AG09319 (cell line): ENCODE data around the gene LRP1-AS.
A peak's percentile ranks its signal among the peaks of the same experiment; 100 is the strongest.

Experiments
- DNase-seq: peaks from one replicate; pipeline ENCODE4 v3.0.0-alpha.2; 2010; ENCODE audit warnings: low read depth; ENCODE audit errors: extremely low read depth
- TF ChIP-seq, protein P1 (sequence below): IDR thresholded peaks from 2 replicates; pipeline ENCODE4 v1.5.1; 2011; ENCODE audit warnings: low read depth, mild to moderate bottlenecking, inconsistent platforms, low read length, moderate library complexity

The LRP1-AS gene

DNA sequence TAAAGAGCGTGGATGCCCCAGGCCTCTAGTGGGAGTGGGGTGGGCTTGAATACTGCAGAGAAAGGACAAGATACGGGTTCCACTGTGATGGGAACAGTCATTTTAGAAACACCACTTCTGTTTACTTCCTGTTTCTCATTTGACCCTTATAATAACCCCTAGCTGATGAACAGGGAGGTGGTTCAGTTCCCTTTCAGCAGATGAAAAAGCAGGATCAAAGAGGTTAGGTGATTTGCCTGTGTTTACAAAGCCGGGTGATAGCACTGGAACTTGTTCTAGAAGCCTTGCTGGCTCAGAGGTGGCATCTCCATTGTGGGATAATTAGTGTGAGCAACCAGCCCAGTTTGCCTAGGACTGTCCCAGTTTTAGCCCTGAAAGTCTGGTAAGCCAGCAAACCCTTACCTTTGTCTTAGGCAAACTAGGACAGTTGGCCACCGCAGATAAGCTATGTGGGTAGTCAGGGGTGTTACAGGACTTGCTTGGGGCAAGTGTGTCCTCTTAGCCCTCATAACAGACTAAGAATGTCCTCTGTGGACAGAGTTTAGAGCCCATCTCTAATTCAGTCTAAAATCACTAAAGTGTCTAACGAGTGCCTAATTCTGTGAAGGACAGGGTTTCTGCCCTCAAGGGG is 7.5 kb upstream of the LRP1-AS start:
- no peak for DNase-seq
- TF ChIP-seq, protein P1, sequence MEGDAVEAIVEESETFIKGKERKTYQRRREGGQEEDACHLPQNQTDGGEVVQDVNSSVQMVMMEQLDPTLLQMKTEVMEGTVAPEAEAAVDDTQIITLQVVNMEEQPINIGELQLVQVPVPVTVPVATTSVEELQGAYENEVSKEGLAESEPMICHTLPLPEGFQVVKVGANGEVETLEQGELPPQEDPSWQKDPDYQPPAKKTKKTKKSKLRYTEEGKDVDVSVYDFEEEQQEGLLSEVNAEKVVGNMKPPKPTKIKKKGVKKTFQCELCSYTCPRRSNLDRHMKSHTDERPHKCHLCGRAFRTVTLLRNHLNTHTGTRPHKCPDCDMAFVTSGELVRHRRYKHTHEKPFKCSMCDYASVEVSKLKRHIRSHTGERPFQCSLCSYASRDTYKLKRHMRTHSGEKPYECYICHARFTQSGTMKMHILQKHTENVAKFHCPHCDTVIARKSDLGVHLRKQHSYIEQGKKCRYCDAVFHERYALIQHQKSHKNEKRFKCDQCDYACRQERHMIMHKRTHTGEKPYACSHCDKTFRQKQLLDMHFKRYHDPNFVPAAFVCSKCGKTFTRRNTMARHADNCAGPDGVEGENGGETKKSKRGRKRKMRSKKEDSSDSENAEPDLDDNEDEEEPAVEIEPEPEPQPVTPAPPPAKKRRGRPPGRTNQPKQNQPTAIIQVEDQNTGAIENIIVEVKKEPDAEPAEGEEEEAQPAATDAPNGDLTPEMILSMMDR = no peak

DNA sequence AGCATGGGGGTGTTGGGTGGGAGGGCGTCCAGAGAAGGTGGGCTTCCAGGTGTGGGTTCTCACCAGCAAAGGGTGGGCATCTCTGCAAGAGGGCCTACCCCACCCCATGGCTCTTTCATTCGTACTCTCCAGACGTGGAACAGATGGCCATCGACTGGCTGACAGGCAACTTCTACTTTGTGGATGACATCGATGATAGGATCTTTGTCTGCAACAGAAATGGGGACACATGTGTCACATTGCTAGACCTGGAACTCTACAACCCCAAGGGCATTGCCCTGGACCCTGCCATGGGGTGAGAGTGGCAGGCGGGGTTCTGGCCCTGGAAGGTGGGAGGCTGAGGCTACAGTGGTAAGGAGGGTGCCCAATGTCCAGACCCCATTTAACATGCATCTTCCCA is 6.7 kb upstream of the LRP1-AS start:
- TF ChIP-seq, protein P1 = no peak
- DNase-seq = no peak

DNA sequence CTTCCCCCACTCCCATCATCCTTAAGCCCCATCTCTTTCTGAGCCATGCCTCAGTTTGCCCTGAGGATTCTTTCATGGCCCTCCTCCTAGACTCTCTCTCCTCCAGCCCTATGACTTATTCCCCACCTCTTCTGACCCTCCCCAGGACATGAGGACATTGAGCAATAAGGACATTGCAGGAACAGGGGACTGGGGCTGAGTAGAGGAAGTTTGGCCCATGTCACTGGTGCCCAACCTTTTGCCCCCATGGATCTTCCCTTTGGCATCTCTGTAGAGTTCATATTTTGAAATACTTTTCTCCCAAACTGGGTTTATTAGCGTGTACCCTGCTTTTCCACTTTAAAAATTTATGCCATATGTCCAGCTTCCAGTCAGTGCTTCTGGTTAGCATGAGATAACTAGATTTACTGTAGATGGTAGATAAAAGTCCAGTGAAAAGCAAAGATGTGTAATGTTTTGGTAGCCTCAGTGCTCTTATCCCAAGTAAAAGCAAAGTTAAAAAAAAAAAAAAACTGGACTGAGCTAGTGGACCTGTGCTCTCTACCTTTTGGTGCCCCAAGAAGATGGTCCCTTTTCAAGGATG is 6.1 kb upstream of the LRP1-AS start:
- no peak for DNase-seq
- TF ChIP-seq, protein P1 = no peak

DNA sequence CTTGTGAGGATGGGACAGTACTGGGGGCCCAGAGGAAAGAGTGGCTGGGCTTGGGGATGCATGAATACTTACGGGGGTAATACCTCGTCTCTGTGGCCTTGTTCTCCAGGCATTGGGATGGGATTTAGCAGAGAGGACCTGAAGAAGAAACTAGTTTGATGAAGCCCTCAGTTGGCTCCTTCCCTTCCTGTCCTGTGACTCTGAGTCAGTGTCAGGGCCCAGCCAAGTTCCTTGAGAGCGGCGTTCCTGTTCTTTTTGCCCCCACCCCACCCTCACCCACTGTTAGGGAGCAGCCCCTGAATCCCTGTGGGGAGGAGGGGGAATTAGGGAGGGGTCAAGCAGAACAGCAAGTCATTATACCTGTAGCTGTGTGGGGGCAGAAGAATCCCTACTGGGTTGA is 5.2 kb upstream of the LRP1-AS start:
- TF ChIP-seq, protein P1 = no peak
- DNase-seq = no peak

DNA sequence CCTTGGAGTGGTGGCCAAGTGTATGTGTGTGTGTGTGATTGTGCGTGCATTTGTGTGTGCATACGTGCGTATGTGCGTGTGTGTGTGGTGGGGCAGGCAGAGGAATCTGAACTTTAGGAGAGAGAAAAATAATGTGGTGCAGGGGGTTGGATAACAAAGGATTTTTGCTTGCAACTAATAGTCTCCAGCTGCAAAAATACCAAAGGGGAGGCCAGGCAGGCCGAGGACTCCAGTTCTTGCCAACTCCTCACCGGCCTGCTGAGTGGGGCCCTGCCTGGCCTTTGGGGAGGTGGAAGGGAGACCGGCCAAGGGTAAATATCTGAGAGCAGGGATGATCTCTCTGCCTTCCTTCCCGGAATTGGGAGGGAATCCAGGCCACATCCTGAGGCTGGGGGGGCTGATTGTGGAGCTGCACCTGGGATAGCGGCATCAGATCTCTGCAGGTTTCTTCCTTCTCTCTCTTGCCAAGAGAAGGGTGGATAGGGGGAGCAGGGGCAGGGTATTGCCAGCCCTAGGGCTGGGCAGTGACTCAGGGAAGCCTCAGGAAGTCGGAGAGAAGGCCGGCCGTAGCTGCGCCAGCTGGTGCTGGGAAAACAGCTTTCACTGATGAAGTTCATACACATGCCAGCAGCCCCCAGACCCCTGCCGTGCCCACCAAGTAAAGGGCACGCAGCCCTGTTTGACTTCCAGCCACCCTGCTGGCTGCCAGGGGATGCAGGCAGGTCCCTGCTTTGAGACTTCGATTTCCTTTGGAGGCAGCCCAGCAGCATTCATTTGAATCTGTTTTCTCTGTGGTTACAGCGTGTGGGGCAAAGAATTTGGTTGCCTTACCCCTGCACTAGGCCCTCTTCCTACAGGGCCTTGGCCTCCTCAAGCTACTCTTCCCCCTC is 4.6 kb upstream of the LRP1-AS start:
- TF ChIP-seq, protein P1 = no peak; the same call in 1 of the 2 replicates
- peak; percentile 92 for DNase-seq

DNA sequence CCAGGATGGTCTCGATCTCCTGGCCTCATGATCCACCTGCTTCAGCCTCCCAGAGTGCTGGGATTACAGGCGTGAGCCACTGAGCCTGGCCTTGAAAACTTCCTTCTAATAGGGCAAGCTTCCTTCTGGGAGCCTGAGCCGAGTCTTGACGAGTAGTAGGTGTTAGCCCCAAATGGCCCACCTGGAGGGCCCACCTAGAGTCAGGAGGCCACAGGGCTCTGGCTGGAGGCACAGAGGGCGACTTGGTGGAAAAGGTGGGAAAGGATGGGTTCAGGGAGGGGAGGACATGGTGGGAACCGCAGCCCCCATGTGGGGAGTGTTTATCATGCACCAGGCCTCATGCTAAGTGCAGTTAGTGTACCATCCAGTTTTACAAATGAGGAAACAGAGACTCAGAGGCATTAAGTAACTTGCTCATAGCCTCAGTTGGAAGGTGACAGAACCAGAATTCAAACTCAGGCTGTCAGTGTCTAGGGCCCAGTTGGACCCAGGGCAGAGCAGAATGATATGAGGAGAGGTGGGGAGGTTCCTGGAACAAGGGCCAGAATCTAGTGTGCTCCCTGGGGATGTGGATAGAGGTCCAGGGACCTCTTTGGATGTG is 3.1 kb upstream of the LRP1-AS start:
- TF ChIP-seq, protein P1 = no peak
- DNase-seq = no peak
